ENCODE measurements around the gene PRODH.
"Not testable (repeated sequence)": the region's sequence is repeated elsewhere in the genome, so short reads cannot be mapped to it uniquely, and the experiment has no call there.

- not testable (repeated sequence) for TF ChIP-seq POLR2AphosphoS5 (IDR thresholded peaks at IDR 0.05; ENCODE audit: low read depth, low read length); EZH2phosphoT487 (IDR thresholded peaks at IDR 0.05; ENCODE audit: borderline replicate concordance, low read depth); JUND (IDR thresholded peaks at IDR 0.05); ZBTB33 (IDR thresholded peaks at IDR 0.05; ENCODE audit: borderline replicate concordance, low read depth); MXI1 (IDR thresholded peaks at IDR 0.05; ENCODE audit: low read depth, low read length); RCOR1 (IDR thresholded peaks at IDR 0.05; ENCODE audit: low read length); YY1 (IDR thresholded peaks at IDR 0.05; ENCODE audit: low read depth); EP300 (IDR thresholded peaks at IDR 0.05; ENCODE audit: borderline replicate concordance in 1 of 2, low read depth in 1 of 2, low read length in 1 of 2)
- TF ChIP-seq, protein P1, sequence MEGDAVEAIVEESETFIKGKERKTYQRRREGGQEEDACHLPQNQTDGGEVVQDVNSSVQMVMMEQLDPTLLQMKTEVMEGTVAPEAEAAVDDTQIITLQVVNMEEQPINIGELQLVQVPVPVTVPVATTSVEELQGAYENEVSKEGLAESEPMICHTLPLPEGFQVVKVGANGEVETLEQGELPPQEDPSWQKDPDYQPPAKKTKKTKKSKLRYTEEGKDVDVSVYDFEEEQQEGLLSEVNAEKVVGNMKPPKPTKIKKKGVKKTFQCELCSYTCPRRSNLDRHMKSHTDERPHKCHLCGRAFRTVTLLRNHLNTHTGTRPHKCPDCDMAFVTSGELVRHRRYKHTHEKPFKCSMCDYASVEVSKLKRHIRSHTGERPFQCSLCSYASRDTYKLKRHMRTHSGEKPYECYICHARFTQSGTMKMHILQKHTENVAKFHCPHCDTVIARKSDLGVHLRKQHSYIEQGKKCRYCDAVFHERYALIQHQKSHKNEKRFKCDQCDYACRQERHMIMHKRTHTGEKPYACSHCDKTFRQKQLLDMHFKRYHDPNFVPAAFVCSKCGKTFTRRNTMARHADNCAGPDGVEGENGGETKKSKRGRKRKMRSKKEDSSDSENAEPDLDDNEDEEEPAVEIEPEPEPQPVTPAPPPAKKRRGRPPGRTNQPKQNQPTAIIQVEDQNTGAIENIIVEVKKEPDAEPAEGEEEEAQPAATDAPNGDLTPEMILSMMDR (IDR thresholded peaks at IDR 0.05), result not testable (repeated sequence)
- TF ChIP-seq, protein P2, sequence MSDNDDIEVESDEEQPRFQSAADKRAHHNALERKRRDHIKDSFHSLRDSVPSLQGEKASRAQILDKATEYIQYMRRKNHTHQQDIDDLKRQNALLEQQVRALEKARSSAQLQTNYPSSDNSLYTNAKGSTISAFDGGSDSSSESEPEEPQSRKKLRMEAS (IDR thresholded peaks at IDR 0.05; ENCODE audit: low read depth), result not testable (repeated sequence)
Observed at GRCh38 chr22:18957621-18958320, 21.7 kb upstream of the PRODH start.
